ENCODE data around the gene DNAJC21.
A peak's percentile ranks its signal among the peaks of the same experiment; 100 is the strongest.
"Not testable (repeated sequence)": the region's sequence is repeated elsewhere in the genome, so short reads cannot be mapped to it uniquely, and the experiment has no call there.

DNAJC21 gene

DNA sequence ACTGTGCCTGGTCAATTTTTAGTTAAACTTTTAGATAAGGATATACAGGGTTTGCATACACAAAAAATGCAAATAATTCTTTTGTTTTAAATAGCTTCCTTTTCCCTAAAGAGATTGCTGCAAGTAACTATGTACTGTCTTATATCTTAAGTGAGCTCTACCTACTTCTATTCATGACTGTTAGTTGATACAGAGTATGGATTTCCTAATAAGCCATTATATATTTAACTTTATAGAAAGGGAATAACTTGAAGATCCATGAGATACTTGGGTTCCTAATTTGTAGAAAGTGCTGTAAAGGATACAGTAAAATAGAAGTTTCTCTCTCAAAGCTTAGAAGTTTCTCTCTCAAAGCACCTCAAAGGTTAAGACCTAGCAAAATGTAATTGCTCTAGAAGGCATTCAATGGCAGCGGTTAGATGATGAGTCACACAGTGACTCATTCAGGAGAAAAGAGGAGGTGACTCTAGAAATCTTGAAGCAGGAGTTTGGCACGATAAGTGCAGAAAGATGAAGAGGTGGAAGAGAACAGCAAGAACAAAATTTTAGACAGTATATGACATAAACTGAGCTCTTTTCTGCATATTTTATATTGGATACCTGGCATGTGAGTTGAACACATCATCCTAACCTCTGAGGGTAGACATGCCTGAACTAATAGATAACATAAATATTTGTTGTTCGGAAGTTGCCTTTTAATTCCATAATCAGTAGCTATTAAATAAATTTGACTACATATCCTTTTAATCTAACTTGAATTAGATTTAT is 5.5 kb upstream of the DNAJC21 start:
- no peak for DNase-seq

DNA sequence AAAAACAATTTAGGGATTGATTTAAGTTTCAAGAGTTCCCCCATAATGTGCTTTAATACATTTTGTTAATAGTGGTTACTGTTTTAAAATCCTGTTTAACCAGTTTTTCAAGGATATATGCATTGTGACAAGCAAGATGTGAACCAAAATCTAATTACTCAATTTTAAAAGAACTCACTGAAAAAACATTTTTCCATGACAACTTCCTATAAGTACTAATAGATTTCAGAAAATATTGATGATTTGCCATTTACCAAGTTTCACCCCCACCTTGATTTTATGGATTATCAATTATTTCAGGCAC is 4.9 kb upstream of the DNAJC21 start:
- DNase-seq = no peak

DNA sequence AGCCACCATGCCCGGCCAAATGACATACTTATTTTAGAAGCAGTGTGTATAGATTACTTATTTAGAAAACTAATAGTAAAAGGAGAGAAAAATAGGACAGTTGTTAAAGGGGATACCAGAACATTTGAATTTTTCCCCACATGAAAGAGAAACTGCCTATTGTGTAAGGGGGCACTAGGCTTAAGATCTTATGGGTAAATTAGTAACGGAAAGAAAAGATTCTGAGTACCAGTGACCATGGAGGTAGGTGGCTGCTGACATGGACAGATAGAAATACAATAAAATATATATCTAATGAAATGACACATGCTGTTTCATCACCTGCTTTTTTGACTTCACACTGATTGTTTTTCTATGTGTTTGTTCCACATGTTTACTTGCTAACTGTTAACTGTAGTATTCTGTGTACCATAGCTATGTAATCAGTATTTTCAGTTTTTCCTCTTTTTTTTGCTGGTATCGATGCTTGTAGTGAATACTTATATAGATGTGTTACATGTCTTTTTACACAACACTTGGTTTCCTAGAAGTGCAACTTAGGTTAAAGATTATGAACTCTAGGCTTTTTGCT is 3.0 kb upstream of the DNAJC21 start:
- DNase-seq = no peak

DNA sequence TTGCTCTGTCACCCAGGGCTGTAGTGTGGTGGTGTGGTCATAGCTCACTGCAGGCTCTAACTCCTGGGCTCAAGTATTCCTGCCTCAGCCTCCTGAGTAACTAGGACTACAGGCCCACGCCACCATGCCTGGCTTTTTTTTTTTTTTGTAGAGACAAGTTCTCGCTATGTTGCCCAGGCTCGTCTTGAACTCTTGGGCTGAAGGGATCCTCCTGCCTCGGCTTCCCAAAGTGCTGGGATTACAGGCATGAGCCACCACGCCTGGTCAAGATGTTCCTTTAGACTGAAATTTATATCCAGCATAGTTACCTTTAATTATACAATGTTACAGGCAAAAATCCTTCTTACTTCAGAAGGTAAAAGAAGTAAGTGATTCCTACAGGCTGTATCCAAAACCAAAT is 1.6 kb upstream of the DNAJC21 start:
- DNase-seq = no peak

DNA sequence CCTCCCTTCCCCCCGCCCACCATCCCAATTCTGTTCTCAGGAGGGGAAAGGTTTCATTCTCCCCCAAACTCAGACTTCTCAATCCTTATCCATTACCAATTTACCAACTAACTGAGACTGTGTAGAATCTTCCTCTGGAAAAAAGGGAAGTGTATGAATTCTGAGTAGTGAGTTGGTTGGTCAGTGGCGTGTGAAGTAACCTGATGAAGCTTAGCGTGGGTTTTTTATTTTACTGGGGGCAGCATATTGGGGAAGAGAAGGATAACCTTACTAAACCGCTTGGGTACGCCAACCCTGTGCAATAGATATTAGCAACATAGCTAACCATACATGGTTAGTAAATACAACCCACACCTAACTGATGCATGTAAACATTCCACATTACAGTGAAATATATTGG is 1.1 kb upstream of the DNAJC21 start:
- DNase-seq = peak; percentile 9

DNA sequence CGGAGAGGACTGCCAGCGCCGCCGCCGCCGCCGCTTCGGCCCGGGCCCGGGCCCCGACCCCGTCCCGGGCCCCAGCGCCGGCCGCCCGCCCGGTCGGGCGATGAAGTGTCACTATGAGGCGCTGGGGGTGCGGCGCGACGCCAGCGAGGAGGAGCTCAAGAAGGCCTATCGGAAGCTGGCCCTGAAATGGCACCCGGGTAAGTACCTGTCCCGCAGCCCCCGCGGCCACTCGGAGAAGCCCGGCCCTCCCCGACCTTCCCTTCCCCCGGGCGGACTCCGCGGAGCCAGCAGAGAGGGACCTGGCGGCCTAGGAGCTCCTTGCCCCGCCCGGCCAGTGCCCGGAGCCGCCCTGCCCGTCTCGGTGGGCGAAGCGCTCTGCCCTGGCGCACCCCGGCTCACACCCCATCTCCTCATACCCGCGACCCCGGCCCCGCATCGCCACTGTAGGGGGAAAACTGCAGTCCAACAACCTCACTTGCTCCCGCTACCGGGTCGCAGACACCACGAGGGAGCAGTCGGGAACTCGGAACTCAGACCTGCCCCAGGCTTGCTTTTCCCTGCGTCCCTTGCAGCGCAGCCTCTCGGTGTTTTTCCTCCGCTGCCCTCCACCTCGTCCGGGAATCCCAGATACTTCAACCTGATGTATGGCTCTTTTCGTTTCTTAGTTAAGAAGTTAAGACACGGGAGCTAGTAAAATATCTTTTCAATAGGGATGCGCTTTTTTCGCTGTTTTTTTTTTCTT is 532 bp downstream of the DNAJC21 start:
- peak; percentile 73 for DNase-seq

DNA sequence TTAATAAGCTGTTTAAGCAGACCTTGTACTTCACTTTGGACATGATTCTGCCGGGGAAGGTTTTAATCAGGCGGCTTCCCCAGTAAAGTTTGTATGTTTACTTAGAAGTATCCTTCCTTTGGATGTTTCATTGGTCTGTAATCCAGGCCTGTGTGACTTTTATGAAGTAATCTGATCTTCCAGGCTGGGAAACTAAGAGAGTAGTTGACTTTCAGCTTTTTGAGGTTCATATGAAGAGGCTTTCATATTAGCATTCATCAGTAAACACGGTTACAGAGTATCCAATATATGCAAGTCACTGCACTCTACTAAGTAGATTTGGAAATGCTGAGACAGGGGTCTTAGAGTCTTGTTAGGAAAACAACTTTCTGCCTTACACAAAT is 1.1 kb downstream of the DNAJC21 start:
- DNase-seq = no peak

DNA sequence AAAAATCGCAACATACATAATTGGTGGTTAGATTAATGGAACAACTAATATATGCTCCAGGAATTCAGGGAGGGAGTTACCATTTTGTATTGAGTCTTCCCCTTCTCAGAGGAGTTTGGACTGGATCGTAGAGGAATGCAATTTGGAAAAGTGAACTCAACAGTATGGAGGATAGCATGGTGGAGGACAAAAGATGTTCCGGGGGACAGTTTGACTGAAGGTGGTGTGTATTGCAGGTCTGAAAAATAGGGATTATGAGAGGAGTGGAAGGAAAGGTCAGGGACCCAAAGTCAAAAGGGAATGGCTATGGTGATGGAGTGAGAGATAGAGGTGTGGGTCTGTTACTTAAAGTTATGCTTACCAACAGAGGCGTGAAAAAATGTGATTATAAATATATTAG is 1.5 kb downstream of the DNAJC21 start:
- no peak for DNase-seq

DNA sequence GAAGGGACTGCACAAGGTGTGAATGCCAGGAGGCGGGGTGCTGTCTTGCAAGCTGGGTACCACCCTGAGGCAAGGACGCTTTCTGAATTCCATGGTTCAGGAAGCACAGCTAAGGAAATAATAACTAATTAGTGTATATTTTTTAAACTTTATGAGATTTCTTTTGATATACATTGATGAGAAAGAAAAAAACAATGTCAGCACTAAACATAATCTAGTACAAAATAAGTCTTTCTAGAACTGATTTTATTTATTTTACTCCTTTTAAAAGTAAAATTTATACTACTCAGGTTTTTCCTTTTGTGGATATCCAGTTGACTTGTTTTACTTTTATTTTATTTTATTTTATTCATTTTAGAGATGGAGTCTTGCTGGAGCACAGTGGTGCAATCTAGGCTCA is 3.6 kb downstream of the DNAJC21 start:
- DNase-seq = no peak

DNA sequence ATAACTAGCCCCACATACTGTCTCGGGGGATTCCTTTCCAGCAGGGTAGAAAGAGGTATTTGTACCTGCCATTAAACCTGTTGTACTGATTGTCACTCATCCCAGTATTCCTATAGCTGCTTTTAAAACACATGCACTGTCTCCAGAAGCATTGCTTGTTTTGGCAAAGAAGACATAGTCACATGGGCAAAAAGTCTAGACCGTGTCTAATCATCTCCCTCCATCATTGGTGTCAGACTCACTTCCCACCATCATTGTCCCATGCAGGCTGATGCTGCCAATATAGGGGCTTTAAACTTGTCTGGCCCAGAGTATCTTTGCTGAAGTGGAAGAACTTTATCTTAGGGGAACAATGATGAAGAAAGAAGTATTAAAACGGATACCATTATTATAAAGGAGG is 12.6 kb downstream of the DNAJC21 start:
- DNase-seq = no peak

DNA sequence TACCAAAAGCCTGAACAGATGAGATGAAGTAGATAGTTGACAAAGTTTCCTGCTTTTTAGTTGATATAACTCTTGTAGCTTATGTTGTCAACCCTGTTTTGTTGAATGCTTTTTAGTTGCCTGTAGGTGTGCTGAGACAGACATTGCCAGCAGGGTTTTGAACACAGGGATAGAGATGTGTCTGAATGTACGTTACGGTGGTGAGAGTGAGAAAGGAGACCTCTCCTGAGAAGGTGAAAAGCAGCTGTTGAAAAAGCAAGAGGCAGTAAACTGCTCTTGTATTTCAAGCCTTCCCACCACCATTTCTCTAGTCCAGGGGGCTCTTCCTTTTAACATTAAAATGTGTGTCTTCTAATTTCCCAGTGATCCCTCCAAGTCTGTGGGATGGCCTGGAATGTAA is 14.7 kb downstream of the DNAJC21 start:
- DNase-seq = no peak

DNA sequence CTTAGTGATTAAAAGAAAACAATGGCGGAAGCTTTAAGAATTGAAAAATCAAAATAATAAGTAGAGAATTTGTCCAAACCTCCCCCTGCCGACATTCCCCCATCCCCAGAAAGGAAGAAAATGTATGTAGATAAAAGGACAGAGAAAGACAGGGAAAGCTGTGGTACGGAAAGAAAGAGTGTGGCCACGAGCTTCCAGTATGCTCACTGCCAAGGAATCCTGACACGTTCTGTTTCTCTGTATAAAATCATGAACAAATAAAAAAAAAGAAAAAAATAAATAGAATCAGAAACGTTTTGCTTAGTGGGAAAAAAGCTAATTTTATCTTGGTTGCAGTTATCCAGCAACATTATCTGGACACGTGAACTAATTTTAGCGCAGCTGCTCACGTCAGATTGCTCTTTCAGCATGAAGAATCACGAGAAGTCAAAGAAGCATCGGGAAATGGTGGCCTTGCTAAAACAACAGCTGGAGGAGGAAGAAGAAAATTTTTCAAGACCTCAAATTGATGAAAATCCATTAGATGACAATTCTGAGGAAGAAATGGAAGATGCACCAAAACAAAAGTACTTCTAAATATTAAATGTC is 15.2 kb downstream of the DNAJC21 start:
- no peak for DNase-seq

DNA sequence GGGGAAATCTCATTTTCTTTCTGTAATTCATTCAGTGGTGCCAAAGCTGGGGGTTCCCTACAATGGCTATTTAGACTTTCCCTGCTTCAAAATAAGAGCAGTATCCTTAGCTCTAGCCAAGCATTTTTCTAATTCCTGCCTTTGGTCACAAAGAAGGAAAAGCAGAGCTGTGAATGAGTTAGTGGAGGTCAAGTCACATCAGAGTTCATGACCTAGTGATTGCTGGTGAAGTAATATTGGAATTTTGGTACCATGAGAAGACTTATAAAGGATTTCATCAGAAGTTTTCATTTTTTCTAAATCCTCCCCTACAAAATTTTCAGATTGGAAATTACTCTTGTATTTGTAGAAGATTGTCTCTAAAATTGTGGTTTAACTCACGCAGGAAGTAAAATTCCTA is 28.0 kb downstream of the DNAJC21 start:
- DNase-seq = no peak

DNA sequence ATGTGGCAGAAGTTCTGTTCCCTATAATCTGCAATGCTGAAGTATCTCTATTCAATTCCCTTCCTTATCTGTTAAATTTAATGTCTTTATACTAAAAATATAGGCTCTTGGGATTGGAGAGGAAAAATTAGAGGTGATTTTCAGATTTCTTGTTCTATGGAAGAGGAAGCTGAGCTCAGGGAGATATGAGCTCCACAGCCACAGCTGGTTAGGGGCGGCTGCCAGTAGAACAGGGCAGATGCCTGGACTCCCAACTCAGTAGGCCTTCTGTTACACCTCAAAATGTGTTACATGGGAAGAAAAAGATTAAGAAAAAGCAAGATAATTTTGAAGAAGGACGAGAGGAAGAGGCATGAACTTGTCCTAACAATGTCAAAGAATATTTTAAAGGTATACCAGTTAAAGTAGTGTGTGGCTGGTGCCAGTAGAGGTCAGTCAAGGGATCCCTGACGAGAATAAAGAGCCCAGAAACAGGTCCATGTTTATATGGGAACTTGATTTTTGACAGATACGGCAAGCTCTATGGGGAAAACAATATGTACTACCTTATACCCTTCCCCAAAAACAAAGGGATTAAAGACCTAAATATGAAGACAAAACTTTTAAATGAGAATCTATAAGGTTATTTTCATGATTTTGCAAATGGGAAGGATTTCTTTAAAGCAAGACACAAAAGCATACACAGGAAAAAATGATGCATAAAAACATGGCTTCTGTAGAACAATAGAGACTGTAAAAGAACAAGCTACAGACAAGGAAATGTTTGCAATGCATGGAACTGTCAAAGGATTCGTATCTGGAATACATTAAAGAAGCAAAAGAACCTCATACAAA is 28.7 kb downstream of the DNAJC21 start:
- peak; percentile 19 for DNase-seq

DNA sequence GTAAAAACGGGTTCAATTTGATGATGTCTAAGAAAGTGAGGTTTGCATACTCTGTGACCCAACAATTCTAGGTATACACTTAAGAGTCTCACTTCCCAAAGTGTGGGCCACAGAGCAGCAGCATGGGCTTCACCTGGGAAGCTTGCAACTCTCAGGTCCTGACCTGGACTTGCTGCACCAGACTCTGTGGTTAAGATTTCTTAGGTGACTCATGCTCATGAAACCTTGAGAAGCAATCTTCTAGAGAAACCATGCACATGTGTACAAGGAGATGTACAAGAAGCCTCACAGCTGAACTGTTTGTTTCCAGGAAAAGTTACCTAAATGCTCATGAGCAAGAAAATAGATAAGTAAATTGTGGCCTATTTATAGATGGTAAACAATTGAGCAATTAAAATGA is 30.0 kb downstream of the DNAJC21 start:
- no peak for DNase-seq

DNA sequence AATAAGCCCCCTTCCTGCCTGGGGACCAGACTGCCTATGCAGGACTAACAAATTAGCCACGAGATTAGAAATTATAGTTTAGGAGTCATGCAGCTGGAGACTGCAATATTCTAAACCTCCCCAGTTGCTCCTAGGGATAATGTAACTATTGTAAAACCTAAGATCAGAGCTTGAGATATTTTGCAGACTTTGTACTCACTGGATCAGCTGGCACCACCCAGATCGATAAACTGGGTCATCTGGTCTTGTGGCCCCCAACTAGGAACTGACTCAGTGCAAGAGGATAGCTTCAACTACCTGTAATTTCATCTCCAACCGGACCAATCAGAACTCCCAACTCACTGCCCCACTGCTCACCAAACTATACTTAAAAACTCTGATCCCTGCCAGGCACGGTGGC is 38.2 kb downstream of the DNAJC21 start:
- DNase-seq = no peak

DNA sequence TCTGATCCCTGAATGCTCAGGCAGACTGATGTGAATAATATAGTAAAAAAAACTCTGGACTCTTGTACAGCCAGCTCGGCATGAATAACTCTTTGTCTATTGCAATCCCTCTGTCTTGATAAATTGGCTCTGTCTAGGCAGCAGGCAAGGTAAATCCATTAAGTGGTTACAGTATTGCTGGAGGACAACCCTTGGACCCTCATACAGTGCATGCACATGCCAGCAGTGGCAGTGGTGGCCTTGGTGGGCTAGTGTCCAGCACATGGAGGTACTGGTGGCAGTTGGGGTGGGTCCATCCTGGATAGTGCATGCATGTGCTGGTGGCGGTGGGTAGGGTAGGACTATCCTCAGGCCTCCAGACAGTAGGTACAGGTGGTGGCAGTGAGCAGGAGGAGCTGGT is 38.9 kb downstream of the DNAJC21 start:
- DNase-seq = no peak

DNA sequence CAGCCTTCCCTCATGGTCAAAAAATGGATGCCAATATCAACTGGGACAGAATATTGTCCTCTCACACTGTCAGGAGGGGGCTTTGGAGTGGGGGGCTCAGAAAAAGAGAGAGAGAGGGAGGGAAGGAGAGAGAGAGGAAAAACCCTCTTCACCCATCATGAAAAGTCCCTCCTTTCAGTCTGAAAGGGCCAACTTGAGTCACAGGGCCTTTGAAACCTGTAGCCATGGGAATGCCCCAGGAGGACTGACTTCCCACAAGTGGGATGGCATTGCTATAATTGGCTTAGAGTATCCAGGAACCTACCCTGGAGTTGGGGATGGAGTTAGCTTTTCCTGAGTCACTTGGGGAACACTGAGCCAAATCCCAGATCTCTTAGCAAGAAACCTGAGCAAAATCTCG is 41.2 kb downstream of the DNAJC21 start:
- DNase-seq = no peak

DNA sequence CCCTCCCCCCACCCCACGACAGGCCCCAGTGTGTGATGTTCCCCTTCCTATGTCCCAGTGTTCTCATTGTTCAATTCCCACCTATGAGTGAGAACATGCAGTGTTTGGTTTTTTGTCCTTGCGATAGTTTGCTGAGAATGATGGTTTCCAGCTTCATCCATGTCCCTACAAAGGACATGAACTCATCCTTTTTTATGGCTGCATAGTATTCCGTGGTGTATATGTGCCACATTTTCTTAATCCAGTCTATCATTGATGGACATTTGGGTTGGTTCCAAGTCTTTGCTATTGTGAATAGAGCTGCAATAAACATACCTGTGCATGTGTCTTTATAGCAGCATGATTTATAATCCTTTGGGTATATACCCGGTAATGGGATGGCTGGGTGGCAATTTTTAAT is 42.3 kb downstream of the DNAJC21 start:
- not testable (repeated sequence) for DNase-seq

DNA sequence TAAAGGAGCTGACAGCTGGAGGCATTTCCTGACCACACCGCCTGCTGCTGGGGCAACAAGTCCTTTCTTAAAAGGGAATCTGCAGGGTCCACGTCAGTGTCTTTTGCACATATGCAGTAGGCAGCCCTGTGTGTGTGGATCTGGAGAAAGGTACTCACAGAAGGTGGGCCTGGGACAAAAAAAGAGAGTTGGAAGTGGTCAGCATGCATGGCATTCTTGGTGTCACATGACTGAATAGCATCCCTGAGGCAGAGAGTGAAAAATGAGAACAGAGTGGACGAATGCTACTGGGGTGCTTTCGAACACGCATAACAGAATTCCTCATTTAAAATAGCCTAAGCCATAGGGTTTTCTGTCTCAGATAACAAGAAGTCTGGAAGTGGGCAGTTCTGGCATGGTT is 47.0 kb downstream of the DNAJC21 start:
- DNase-seq = no peak

DNA sequence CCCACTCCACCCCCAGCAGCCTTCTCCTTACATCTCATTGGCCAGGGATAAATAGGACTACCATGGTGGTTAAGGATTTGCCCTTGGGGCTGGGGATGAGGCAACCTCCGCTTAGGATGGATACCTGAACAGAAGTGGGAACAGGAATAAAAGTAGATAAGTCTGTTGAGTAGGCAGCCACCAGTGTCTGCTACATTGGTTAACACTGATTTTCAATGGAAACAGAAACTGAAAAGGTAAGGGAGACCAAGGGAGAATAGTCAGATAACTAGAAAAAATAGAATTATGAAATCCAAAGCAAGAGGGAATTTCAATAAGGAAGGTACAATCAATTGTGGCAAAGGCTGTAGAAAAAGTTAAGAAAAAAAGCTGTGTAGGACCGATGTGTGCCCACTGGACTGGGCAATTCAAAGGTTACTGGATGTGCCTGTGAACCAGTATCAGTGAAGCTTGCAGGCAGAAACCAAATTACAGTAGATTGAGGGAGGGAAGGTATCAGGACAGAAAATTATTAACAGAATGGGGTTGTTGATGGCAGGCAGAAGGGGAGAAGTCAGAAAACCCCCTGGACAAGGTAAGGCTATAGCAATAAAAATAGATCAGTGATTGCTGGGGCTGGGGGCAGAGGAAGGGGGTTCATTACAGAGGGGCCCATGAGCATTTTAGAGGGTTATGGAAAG is 48.7 kb downstream of the DNAJC21 start:
- DNase-seq = no peak

DNA sequence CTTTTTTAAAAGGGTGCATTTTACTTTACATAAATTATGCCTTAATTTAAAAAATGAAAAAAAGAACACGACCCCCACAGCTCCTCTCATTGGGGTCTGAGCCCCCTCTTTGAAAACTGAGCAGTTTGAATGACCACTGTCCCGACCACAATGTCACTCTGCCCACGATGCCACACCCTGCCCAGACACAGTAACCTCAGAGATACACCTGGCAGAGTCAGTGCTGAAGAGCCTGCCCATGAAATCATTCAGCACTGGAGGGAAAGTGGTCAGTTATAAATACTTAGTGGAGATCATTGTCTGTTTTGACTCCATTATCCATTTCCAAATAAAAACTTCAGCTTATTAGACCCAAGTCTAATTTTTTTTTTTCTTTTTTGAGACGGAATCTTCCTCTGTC is 49.3 kb downstream of the DNAJC21 start:
- DNase-seq = no peak

DNA sequence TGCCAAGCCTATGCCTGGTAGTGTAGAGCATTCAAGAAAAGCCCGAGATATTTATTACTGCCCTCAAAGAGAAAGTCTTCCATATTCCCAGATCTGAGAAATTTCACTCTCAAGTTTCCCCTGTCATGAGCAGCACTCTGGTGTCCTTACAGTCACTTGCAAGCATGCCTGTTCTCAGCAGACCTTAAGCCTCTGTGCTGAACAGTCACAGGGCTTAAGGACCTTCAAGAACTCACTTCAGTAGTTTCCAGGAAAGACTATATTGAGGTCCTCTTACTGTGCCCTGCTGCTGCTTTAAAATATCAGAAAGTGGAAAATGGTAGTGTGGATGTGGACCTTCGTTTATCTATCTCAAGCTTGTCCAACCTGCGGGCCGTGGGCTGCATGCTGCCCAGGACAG is 53.5 kb downstream of the DNAJC21 start:
- DNase-seq = no peak

All from NCI-H2171 treated with DMSO at 0.1 percent for 48 hours (cell line).